HG03175 (cell line): ENCODE measurements around the gene DRD1.
"Not testable (repeated sequence)": the region's sequence is repeated elsewhere in the genome, so short reads cannot be mapped to it uniquely, and the experiment has no call there.

Experiments used
- ATAC-seq: cut with Tn5 transposase; IDR thresholded peaks from one replicate; pipeline ENCODE4 v1.9.1; 2021; ENCODE audit warnings: mild to moderate bottlenecking, moderate library complexity; ENCODE audit not compliant: unreplicated experiment

DRD1 gene

GRCh38 chr5:175436359-175436758 lies 7.6 kb downstream of the DRD1 start:
- no peak for ATAC-seq

DNA sequence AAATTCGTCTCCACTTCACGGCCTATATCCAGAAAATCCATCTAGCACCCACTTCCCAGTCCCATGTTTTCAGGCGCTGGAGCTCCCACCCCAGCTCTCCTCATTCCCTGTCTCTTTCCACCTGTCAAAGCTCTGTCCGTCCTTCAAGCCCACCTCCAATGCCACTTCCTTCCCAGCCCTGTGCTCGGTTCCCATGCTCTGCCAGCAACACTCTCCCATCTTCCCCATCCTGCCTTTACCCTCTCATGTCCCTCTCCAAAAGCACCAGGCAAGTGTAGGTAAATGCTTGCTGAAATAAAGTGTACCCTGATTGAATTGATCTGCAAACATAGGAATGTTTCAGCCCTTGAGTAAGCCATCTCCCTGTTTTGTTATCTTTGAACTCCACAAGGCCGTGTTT lies 9.2 kb downstream of the DRD1 start:
- ATAC-seq = no peak

GRCh38 chr5:175427762-175428161 lies 16.2 kb downstream of the DRD1 start:
- no peak for ATAC-seq

- ATAC-seq = not testable (repeated sequence)
Measured at GRCh38 chr5:175424594-175424993, 19.4 kb downstream of the DRD1 start.

DNA sequence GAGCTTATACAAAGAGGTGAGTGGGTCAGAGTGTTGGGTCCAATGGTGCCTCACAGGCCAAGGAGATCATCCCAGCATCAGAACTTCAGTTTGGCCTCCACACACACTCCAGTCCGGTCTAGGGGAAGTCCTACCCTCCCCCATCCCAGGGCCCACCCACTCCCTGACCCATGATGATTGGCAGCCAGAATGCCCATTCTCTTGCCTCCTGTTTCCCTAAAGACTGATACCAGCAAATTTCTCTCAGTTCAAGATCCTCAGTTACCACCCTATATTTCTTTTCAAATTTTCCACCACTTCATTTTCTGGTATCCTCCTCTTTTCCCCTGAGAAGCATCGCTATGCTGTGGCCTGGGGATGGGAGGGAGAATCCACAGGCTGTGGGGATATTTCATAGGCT lies 21.9 kb downstream of the DRD1 start:
- ATAC-seq = no peak

GRCh38 chr5:175420383-175420782 lies 23.6 kb downstream of the DRD1 start:
- no peak for ATAC-seq

- no peak for ATAC-seq
Measured at GRCh38 chr5:175418251-175418650, 25.7 kb downstream of the DRD1 start.

- ATAC-seq = no peak
Measured at GRCh38 chr5:175417384-175417783, 26.6 kb downstream of the DRD1 start.

DNA sequence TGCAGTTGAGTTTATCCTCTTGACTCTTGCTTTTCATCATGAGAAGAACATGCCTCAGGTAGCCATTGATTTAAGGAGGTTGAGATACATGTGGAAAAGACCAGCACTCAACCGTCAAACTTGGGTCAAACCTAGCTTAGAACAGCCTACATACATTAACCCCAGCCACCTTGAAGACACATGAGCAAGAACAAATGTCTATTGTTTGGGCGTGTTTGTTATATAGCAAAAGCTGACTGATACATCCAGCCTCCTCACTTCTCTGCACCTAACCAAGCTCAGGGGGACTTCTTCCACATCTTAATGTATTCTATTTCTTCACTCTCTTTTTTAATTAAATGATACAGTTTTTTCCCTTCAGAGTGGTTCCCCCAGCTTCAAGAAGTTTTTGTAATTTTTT lies 28.7 kb downstream of the DRD1 start:
- no peak for ATAC-seq

DNA sequence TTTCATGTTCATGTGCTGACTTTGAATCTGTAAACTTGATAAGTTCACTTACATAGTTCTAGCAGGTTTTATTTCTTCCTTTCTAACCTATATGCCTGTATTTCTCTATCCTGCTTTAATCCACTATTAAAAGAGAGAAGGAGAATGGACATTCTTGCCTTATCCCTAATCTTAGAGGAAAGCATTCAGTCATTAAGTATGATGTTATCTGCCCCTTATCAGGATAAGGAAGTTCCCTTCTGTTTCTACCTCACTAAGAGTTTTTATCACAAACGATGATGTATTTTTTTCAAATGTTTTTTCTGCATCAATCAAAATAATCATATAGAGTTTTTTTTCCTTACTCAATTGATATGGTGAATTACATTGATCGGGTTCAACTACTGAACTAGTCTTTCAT lies 33.1 kb downstream of the DRD1 start:
- no peak for ATAC-seq

- ATAC-seq = no peak
Measured at GRCh38 chr5:175406300-175406699, 37.7 kb downstream of the DRD1 start.

DNA sequence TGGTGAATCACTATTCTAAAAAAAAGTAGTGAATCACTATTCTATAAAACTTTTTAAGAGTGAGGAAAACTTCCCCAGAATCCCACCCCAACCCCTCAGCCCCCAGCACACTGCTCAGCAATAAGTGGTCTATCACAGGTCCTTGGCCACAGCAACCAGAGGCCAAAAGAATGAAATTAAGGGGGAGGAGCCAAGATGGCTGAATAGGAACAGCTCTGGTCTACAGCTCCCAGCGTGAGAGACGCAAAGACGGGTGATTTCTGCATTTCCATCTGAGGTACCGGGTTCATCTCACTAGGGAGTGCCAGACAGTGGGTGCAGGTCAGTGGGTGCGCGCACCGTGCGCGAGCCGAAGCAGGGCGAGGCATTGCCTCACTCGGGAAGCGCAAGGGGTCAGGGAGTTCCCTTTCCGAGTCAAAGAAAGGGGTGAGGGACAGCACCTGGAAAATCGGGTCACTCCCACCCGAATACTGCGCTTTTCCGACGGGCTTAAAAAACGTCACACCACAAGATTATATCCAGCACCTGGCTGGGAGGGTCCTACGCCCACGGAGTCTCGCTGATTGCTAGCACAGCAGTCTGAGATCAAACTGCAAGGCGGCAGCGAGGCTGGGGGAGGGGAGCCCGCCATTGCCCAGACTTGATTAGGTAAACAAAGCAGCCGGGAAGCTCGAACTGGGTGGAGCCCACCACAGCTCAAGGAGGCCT lies 46.2 kb downstream of the DRD1 start:
- ATAC-seq = not testable (repeated sequence)

DNA sequence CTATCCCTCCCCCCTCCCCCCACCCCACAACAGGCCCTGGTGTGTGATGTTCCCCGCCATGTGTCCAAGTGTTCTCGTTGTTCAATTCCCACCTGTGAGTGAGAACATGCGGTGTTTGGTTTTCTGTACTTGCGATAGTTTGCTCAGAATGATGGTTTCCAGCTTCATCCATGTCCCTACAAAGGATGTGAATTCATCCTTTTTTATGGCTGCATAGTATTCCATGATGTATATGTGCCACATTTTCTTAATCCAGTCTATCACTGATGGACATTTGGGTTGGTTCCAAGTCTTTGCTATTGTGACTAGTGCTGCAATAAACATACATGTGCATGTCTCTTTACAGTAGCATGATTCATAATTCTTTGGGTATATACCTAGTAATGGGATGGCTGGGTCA lies 48.6 kb downstream of the DRD1 start:
- ATAC-seq = not testable (repeated sequence)

- no peak for ATAC-seq
Measured at GRCh38 chr5:175394601-175395000, 49.4 kb downstream of the DRD1 start.

DNA sequence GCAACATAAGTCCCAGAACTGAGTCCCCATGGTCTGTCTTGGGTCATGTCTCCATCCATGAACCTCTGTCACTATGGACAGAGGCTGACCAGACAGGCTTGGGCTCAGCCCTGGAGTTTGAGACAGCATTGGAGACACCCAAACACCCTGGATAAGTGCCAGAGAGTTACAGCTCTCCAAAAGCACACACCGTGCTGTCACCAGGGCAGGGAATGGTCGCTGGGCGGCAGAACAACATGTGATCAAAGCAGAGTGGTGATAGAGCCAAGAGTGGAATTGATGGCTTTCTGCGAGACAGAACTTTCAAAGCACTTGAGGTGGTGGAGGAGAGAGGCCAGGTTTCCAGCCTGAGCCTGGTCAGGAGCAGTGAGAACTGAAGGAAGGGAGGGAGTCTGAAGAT lies 50.1 kb downstream of the DRD1 start:
- no peak for ATAC-seq

GRCh38 chr5:175392236-175392635 lies 51.7 kb downstream of the DRD1 start:
- no peak for ATAC-seq

DNA sequence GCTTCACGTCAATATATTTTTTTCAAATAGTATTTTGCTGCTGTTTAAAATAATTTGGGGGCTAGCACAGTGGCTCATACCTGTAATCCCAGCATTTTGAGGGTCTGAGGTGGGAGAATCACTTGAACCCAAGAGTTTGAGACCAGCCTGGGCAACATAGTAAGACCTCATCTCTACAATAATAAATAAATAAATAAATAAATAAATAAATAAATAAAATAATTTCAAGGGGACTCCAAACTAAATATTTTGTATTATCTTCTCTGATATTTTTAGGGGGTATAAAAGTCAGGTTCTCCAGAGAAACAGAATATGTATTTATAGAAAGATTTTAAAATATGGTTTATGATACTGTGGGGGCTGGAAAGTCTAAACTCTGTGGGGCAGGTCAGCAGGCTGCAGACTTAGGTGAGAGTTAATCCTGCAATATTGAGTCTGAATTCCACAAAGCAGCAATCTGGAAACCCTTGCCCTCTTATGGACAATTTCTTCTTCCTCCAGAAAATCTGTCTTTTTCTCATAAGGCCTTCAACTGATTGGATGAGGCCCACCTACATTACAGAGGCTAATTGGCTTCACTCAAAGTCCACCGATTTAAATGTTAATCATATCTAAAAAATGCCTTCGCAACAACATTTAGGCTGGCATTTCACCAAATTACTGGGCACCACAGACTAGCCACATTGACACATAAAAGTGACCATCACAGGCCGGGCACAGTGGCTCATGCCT lies 53.5 kb downstream of the DRD1 start:
- no peak for ATAC-seq
